ENCODE data around the gene NUCB2.

- TF ChIP-seq TCF12 (IDR thresholded peaks at IDR 0.05; ENCODE audit: low read depth), result no peak
- TF ChIP-seq RAD21 (IDR thresholded peaks at IDR 0.05; ENCODE audit: low read depth), result no peak
- TF ChIP-seq YY1 (IDR thresholded peaks at IDR 0.05; ENCODE audit: low read depth), result no peak
- TF ChIP-seq REST (IDR thresholded peaks at IDR 0.05; ENCODE audit: low read depth), result no peak
- no peak for TF ChIP-seq CREB1 (IDR thresholded peaks at IDR 0.05; ENCODE audit: low read depth)
- no peak for TF ChIP-seq MAX (IDR thresholded peaks at IDR 0.05)
- TF ChIP-seq CEBPB (IDR thresholded peaks at IDR 0.05), result no peak
- no peak for TF ChIP-seq NFIC (IDR thresholded peaks at IDR 0.05)
- TF ChIP-seq EP300 (IDR thresholded peaks at IDR 0.05; ENCODE audit: borderline replicate concordance), result no peak
- no peak for TF ChIP-seq FOXM1 (IDR thresholded peaks at IDR 0.05; ENCODE audit: borderline replicate concordance, low read depth)
Observed at GRCh38 chr11:17351172-17351509, 74.6 kb downstream of the NUCB2 start.
